SHP77 (cell line): ENCODE measurements around the gene EIF3C.
"Not testable (repeated sequence)": the region's sequence is repeated elsewhere in the genome, so short reads cannot be mapped to it uniquely, and the experiment has no call there.

Source experiments
- DNase-seq, 2 experiments: peaks; one replicate each; lab custom pipeline; 2025; lab: John Stamatoyannopoulos, UW

EIF3C gene

DNA sequence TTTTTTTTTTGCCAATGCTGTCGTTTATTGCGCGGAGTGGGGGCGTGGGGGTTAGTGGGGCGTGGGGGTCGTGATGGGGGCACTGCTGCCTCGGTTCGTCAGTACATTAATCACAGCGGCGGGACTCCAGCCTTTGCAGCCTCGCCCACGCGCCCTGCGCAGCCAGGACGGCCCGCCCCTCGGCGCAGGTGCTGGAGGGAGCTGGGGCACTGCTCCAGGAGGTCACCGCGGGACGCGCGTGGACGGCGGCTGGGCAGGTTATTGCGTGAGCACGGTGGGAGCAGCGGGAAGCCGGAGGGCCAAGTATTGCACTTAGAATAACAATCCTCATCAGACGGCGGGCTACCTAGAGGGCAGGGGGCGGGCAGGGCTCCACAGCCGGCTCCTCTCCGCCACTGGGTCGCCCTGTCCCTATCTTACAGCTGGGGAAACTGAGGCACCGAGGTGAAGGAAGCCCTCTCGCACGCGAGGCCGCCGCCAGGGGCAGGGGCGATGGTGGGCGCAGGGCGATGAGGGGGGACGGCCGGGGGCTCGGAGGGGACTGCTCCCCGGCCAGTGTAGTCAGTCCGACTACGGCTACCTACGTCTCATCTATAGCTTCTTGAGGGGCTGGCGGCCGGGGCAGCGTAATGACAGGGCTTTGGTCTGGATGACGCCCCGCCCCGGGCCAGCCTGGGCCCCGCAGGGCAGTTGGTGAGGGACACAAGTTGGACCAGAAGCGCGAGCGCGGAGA, 35.5 kb downstream of the EIF3C start:
- not testable (repeated sequence) for DNase-seq

GRCh38 chr16:28749997-28750465, 38.8 kb downstream of the EIF3C start:
- DNase-seq, result not testable (repeated sequence)

DNA sequence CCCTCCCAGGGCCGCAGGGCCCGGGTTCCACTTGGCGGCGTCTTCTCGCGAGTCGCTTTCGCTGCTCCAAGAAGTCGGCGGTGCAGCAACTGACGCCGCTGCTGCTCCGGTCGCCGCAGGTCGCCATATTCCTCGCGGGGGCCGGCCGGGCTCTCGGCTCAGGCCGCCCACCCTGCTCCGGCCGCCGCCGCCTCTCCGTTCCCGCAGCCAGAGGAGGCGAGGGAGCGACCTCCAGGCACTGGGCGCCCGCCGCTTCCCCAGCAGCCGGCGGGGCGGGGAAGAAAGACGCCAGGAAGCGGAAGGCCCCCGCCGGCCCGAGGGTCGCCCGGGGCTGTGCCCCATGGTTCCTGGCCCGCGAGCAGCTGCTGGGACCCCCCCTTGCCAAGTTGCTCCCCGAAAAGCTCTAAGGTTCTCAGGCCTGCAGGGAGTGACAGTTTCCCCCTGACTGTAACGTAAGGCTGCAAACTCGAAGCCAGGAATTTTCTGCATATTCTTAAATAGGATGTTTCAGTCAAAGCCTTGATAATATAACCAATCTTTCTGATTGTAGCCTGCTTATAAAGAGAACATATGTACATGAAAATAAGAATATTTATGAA, 39.3 kb downstream of the EIF3C start:
- DNase-seq, result not testable (repeated sequence)

DNA sequence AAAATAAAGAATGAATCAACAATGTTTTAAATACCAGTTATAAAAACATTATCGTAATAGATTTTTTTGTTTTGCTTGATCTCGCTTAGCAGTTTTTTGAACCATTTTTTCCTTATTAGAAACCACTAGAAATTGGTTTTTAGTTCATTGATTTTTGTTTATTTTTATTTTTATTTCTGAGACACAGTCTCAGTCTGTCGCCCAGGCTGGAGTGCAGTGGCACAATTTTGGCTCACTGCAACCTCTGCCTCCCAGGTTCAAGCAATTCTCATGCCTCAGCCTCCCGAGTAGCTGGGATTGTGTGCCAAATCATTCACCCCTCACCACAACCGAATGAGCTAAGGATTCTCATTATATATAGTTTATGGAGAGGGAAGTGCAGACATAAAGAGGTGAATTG, 40.2 kb downstream of the EIF3C start, which contains the start of gene NPIPB9:
TSS of gene NPIPB9 (plus strand) at position 301 of the 400 bp plus-strand sequence.
- DNase-seq, result not testable (repeated sequence)

DNA sequence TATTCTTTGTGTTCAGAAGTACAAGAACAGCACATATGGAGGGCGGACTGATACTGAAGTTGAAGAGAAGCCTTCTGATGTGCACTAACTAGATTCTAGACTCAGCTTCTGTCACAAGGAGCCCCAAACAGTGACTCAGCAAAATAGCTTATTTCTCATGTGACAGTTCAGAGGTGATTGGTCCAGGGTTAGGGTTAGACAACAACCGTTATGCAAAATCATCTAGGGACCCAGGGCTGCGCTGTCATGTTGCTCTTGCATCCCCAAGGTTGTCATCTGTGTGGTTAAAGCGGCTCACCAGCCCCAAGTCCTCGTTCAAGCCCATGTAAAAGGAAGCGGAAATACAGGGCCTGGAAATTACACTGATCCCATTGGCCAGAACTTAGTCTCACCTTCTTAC, 70.4 kb downstream of the EIF3C start:
- DNase-seq, result not testable (repeated sequence)

- DNase-seq, result not testable (repeated sequence)
Measured at GRCh38 chr16:28782357-28782756, 71.1 kb downstream of the EIF3C start.
